Measurements from ENCODE around the gene NDNF. TPM values are rescaled to one million over a fixed set of nuclear protein-coding genes. Genes with fewer than 3 reads are reported as not detected.

The NDNF gene
- total RNA-seq, 1 donor from 2014 or later, result 0.46 TPM

GRCh38 chr4:121061861-121062260, 10.5 kb downstream of the NDNF start:
- no peak for DNase-seq (ENCODE audit: low read depth)
- TF ChIP-seq CTCF (conservative IDR thresholded peaks at IDR 0.05; ENCODE audit: low read depth, low read length), result no peak
- no peak overlapping the region for H3K4me3 ChIP-seq (ENCODE audit: low read depth, low read length)

GRCh38 chr4:121061215-121061614, 11.1 kb downstream of the NDNF start:
- no peak overlapping the region for H3K4me3 ChIP-seq (ENCODE audit: low read depth, low read length)
- TF ChIP-seq CTCF (conservative IDR thresholded peaks at IDR 0.05; ENCODE audit: low read depth, low read length), result no peak
- no peak for DNase-seq (ENCODE audit: low read depth)

- H3K4me3 ChIP-seq (ENCODE audit: low read depth, low read length), result no peak overlapping the region
- no peak for TF ChIP-seq CTCF (conservative IDR thresholded peaks at IDR 0.05; ENCODE audit: low read depth, low read length)
- no peak for DNase-seq (ENCODE audit: low read depth)
Measured at GRCh38 chr4:121057466-121057922, 14.8 kb downstream of the NDNF start.

GRCh38 chr4:121056066-121056465, 16.3 kb downstream of the NDNF start:
- no peak overlapping the region for H3K4me3 ChIP-seq (ENCODE audit: low read depth, low read length)
- no peak for TF ChIP-seq CTCF (conservative IDR thresholded peaks at IDR 0.05; ENCODE audit: low read depth, low read length)
- no peak for DNase-seq (ENCODE audit: low read depth)

GRCh38 chr4:121054373-121054772, 18.0 kb downstream of the NDNF start:
- no peak for DNase-seq (ENCODE audit: low read depth)
- H3K4me3 ChIP-seq (ENCODE audit: low read depth, low read length), result no peak overlapping the region
- TF ChIP-seq CTCF (conservative IDR thresholded peaks at IDR 0.05; ENCODE audit: low read depth, low read length), result no peak

GRCh38 chr4:121053601-121054143, 18.7 kb downstream of the NDNF start:
- DNase-seq (ENCODE audit: low read depth), result peak; percentile 9
- H3K4me3 ChIP-seq (ENCODE audit: low read depth, low read length), result no peak overlapping the region
- no peak for TF ChIP-seq CTCF (conservative IDR thresholded peaks at IDR 0.05; ENCODE audit: low read depth, low read length)

GRCh38 chr4:121050300-121050699, 22.0 kb downstream of the NDNF start:
- DNase-seq (ENCODE audit: low read depth), result no peak
- no peak overlapping the region for H3K4me3 ChIP-seq (ENCODE audit: low read depth, low read length)
- TF ChIP-seq CTCF (conservative IDR thresholded peaks at IDR 0.05; ENCODE audit: low read depth, low read length), result peak; percentile 48

Data from epithelial cell of proximal tubule (primary cell).